Pulmonary artery endothelial cell (primary cell): ENCODE measurements around the gene TPM3. TPM values are rescaled to one million over a fixed set of nuclear protein-coding genes. Genes with fewer than 3 reads are reported as not detected.
"Not testable (repeated sequence)": the region's sequence is repeated elsewhere in the genome, so short reads cannot be mapped to it uniquely, and the experiment has no call there.

Experiments used
- DNase-seq: peaks from one replicate; pipeline ENCODE4 v3.0.0-alpha.2; 2011; ENCODE audit warnings: low read depth, low spot score
- total RNA-seq: library from RNA; depleted of rRNA; stranded (reverse); fragments of >200 nt; gene quantifications from 2 replicates; pipeline ENCODE4 v1.2.3, GENCODE V29; 2014

Gene TPM3
- total RNA-seq, 1 donor from 2014 or later = 575 TPM

DNA sequence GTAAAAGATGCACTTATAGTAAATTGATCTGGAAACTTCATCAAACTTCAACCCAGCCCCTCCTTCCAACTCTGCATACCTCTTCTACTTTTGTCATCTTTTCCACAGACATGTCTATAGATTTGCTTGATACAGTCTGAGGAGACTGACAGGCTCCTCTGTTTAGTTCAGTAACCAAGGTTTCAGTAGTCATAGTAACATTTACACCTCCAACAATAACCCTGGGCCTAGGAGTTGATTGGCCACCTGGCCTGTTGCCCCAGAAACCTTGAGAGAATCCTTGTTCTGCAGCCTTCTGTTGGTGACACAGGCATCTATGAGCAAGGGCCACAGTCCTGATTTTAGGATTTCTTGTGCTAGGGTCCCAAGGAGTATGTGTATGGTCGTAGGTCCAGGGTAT is 14.3 kb upstream of the TPM3 start, which contains the start of gene CFAP141:
Gene CFAP141 (minus strand): TSS at position 138 of the 400 bp plus-strand sequence. CDS start 26 bp downstream, at position 112.
- DNase-seq = no peak

DNA sequence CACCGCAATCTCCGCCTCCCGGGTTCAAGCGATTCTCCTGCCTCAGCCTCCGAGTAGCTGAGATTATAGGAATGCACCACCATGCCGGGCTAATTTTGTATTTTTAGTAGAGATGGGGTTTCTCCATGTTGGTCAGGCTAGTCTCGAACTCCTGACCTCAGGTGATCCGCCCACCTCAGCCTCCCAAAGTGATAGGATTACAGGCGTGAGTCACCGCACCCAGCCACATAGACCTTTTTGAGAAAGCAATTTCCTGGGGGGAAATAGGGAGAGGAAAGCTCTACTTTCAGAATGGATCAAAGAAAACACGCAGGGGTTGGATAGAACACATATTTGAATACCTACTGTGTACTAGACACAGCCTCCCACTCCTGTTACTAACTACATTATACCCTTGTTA is 13.9 kb upstream of the TPM3 start:
- not testable (repeated sequence) for DNase-seq

DNA sequence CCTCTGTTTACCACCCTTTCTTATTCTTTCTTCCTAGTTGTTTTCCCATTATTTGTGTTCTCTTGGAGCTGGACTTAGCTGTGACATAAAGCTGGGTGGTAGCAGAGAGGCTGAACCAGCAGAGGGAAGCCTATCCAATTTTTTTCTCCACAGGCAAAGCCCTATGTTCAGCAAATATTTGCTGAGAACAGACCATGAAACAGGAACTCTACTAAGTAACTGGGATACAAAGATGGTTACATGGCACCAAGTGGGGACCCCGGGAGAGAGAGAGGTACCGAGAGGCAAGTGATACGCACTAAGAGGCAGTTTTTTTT is 7.6 kb upstream of the TPM3 start:
- no peak for DNase-seq

DNA sequence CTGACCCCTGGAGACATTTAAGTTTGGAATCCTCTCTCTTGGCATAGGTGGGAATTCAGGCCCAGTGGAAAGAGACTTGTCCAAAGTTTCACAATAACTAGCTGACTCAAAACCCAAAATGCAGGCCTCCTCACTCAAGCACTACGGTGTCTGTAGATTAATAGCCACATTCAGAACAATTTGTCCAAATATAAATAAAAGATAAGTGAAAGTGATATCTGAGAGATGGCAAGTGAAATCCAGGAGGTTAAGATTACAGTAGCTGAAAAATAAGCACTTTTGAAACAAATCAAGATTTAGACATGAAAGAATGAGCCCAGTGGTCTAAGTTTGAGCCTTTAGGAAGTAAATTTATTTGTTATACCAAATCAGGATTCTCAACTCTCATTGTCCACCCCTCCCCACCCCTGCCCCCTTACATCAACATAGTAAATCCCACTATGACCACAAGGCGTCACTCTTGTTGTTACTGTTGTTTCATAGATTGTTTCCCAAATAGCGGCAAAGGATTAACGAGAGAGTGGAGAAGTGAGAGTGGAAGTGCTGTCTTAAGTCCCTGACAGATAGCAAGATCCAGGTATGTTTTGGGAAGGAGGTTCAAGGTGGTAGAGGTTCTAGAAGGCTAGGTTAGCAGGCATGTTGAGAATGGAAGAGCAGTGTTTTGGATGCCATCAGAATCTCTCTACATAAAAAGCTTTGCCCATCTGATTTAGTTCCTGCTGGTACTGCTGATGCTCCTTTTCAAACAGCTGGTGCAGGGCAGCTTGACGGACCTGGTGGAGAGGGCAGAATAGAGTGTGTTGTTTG is 7.1 kb upstream of the TPM3 start:
- DNase-seq = no peak

DNA sequence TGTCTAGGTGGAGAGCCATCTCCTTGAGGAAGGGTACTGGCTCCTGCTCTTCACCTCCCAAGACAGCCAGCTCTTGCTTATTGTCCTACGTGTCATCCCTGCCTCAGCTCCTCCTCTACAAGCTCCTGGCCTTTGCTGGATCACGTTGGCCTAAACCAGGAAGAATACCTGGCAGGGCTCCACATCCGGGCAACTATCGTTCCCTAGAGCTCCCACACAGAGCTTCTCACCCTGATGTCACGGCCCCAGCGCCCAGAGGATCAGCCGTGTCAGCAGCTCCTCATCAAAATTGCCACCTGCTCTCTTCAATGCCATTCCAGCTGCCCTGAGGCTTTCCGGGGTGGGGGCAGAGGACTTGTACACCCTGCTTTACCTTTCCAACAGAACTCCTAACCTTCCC is 1.9 kb upstream of the TPM3 start:
- DNase-seq = no peak

DNA sequence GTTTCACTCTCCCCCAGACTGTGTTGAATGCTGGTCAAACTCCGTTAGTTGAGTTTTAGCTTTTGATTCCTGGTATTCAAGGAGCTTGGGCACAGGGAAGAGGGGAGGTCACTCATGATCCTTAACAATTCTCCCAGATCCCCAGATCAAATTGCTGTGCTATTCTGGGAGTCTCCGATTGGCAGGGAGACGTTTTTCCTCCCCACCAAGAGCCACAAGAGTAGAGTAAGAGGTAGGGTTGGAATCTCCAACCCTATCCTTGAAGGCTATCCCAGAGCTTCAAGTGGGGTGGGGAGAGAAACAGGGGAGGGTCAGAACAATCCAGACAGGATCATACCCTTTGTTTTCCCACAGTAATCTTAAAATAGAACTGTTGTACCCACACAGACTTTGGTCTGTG is 576 bp upstream of the TPM3 start:
- DNase-seq = no peak

DNA sequence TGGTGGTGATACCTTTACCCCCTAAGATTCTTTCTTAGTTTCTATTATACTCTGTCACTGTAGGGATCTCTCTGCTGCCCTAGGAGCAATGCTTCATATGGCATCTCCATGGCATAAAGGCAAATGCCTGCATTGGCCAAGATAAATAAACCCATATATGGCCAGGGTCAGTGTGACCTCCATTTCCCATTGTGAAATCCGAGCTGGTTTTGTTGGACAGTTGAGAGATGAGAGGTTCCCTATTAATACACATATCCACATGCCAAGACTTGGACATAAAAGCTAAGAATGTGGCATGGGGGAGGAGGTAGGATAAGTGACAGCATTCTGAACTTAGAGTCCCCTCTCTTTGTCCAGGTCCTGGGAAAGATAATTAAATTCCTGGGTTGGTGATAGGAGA is 1.4 kb downstream of the TPM3 start:
- peak; percentile 64 for DNase-seq

DNA sequence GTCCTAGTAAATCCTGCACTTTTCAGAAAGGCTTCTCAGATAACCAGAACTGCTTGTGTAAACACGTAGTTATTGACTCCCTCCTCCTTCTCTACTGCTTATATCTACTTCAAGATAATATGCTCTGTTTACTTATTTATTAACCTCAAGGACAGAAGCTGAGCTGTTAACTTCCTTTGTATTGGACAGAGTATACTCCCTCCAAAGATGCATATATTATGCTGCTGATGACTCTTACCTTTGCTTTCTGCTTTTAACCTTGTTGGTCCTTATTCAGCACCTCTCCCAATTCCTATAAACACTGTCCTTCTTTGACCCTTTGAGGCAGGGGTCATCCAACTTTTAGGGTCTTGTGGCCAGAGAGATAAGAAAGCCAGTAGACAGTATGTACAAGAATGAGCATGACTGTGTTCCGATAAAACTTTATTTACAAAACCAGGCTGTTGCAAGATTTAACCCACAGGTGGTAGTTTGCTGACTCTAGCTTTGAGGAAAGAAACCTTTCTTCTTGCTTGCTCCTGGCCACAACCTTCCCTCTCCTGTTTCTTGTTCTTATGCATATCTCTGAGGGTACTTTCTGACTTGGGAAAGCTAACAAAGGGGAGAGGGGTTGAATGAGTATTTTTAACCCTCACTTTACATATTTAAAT is 4.9 kb downstream of the TPM3 start:
- DNase-seq = no peak

DNA sequence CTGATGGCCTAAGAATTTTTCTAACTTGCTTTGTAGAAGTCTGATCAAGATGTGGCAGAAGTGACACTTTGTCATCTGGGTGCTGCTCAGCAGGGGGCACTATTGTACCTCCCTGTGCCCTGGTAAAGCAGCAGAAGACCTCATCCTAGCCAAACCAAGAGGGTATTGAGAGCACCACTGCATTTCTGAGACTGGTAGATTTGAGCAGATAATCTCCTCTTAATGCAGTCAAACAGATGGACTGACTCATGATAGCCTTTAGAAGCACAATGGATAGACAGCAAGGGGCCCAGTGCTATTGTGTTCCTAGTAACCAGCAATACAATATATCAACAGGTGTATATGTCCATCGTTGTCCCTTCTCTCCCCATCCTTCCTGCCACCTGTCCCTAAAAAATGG is 5.7 kb downstream of the TPM3 start:
- peak; percentile 50 for DNase-seq

DNA sequence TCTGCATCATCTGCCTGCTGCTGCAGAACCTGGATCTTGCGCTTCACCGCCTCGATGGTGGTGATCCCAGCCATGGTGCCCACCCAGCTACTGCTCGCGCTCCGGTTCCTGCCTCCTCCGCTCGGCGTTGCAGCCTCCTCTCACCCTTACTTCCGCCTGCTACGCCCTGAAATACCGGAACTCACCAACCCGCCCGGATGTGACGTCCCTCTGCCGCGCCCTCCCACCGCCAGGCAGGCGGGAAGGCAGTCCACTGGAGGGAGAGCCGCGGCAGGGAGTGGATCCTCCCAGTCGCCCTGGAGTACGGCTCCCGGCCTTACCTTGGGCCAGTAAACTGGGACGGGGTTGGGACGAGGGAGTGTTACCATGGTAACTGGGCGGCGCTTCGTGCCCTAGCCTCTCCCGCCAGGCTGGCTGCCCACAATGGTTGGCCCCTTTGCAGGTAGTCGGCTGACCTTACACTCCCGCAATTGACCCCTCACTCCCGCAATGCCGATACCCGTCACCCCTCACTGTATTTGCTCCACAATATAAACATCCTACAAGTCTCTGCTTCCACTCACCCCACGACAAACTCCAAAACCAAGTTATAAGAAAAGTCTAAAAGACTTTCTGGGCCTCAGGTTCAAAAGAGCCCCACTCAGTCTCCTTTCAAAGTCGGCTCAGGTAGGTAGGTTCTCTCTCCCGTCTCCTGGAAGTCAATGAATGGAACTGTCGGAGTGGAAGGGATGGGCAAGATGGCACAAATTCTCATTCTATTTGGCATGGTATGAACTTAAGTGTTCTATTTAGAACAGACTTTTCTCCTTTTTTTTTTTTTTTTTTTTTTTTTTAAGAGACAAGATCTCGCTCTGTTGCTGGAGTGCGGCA is 8.6 kb downstream of the TPM3 start:
- DNase-seq = peak; percentile 84

DNA sequence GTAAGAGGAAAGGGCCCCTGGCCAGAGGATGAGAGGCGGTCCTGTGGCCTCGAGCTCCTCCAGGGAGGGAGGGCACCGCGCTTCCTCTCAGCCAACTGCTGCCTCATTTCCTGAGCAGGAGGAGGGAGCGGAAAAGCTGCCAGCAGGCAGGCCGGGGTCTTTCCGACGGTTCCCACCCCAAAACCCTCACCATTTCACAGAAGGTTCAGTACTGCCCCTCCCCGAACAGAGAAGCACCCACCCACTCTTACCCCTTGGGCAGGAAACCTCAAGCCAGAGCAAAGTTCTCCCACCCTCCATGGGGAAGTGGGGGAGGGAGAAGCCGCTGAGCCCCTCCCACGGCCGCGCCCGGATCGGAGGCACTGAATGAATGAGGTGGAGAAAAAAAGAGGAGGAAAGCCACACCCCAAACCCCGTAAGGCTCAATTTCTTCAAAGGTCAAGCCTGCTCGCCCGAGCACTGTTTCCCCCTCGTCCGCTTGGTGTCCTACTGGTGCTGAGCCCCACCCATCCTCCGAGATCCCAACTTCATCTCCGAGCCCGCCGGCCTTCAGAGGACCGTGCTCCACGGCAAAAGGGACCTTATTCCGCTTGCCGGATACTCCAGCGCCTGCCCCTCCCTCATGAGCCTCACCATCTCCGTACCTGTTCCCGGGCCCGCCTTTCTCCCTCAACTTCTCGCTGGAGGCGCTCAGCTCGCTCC is 9.4 kb downstream of the TPM3 start:
- peak; percentile 47 for DNase-seq

DNA sequence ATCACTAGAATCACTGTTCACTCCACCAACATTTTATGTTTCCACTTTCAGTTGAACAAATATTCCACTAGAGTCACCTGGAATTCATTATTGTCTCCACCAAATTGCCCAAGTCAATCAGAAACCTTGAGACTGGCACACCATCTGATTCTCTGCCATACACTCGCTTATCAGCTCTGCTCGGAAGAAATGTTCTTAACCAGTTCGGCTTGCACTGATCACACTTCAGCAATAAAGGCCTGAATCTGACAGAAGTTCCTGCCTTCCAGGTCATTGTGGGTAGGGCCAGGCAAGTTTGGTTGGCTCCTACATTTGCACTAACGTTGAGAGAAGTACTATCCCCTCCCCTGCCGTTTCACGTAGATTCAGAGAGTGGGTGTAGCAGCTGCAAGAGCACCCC is 10.0 kb downstream of the TPM3 start:
- no peak for DNase-seq

DNA sequence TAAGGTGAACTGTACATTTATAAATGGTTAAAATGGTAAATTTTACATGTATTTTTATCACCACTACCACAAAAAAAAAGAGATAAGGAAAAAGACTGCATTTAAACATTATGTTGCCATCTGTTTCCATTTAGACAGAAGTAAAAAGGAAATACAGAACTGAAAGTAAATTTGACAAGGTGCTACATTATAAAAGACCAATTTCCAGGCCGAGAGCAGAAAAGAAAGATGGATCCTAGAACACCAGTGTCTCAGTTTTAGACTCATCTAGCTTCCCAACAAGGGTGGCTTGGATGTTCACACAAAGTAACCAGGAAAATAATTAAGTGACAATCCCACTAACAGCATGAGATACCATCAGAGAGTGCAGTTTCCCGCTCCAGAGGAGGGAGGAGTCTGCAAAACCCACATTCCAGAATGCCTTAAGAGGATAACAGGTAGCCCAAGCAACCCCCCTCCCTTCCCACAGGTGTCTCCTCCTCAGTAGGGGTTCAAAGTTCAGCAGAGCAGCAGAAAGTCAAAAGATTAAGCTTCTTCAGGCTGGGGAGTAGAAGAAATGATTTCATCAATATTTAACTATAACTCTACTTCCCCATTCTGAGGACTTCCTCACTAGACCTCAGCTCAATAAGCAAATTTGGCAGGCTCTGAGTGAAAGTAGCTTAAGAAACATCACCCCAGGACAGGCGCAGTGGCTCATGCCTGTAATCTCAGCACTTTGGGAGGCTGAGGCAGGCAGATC is 11.8 kb downstream of the TPM3 start:
- DNase-seq = no peak

DNA sequence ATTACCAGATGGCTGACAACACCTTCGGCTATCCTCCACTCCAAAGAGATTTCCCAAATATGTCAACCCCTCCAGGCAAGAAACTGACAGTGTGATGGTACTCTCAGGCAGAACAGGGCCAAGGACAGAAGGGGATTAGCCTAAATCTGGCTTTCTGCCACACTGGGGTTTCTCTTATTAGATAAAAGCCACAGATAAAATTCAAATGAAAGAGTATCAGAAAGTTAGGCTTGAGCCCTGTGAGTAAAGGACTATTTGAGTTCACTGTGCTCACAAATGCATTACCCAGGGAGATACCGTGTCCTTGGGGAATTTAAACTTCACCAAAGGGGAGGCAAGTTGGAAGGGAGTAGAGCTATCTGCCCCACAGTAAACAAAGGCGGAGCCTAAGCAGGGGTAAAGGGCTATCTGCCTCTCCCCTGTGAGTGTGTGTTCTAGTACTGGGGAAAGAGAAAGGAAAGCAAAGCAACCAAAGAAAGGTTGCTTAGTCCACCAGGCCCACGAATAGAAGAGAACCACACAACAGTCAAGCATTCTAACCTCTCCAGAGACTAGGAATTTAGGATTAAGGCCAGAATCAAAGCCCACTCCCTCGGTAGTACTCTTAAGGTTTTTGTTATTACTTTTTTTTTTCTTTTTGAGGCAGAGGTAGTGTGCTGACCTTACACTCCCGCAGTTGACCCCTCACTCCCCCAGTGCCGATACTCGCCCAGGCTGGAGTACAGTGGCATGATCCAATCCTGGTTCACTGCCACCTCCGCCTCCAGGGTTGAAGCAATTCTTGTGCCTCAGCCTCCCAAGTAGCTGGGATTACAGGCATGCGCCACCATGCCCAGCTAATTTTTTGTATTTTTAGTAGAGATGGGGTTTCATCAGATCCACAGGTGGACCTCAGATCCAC is 12.7 kb downstream of the TPM3 start:
- no peak for DNase-seq

DNA sequence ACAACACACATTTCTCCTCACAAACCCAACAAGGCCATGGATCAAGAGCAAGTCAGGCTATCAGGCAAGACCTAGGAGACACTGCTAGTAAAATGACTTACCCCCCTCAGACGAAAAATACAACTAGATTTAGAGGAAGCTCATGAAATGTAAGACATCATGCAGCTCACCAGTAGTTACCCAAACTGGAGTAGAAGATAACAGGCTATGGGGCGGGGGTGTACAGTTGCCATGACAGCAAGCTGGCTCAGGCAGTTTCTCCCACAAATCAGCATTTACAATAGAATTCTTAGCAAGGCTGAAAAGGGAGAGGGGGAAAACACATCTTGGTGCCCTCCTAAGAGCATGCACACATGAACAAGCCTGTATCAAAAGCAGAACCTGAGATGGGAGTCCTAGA is 13.9 kb downstream of the TPM3 start:
- no peak for DNase-seq

DNA sequence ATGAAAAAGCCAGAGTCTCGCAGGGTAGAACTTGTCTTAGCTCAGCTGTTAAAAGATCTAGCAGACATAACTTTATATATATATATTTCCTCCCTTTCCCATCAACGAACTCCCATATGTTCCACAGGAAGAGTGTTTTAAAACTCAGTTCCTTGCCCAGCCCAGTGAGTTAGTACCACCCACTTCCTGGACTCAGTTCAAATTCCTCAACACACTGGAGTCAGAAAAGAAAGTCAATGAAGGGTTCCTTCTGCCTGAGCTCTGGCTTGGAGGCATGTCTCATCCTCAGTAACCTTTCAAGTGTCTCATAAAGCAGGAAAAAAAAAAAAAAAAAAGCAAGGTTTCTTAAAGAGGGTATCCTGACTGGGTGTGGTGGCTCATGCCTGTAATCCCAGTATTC is 15.6 kb downstream of the TPM3 start:
- peak; percentile 47 for DNase-seq

DNA sequence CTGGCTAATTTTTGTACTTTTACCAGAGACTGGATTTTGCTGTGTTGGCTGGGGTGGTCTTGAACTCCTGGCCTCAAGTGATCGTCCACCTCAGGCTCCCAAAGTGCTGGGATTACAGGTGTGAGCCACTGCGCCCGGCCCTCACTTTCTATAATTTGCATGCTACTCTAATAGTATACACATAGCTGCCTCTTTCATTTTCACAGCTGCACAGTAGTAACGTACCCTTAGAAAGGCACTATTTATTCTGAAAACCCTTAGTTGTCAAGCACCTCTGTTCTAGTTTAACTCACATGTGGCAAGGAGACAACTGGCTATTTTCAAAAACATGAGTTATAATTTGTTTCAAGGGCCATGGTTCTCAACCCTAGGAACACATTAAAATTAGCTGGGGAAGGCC is 17.2 kb downstream of the TPM3 start:
- DNase-seq = no peak

DNA sequence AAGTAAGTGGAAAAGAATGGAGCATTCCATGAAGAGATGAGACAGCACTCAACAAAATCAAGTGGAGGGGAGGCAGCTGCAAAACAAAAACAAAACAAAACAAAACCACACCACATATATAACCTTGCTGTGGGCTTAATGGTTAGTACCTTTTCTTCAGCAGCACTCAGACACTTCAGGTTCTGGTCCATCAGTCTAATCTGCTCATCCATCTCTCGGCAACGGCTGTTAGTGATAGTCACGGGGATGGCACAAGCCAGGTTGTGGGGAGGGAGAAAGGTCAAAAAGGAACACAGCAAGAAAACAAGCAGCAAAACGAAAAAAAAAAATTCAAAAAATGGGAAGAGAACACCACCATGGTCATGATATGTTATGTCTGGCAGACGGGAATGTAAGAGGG is 20.0 kb downstream of the TPM3 start:
- no peak for DNase-seq

DNA sequence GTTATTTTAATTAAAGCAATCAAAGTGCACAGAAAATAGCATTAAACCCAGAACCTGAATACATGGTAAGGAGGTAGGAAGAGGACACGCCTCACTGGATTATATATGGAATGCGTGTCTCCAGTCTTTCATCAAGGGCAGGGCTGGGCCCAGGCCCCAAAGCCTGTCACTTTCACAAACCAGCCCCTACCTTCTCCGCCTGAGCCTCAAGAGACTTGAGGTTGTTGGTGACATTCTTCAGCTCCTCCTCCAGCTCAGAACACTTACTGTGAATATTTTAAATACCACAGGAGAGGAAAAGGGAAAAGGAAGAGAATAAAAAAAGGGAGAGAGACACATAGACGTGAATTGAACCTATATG is 20.7 kb downstream of the TPM3 start:
- no peak for DNase-seq
